ENCODE results near the gene BMP6. TPM values are rescaled to one million over a fixed set of nuclear protein-coding genes. Genes with fewer than 3 reads are reported as not detected.

BMP6 gene
- total RNA-seq, 2 experiments from 2014 or later, result 0.38 to 1.1 TPM

DNA sequence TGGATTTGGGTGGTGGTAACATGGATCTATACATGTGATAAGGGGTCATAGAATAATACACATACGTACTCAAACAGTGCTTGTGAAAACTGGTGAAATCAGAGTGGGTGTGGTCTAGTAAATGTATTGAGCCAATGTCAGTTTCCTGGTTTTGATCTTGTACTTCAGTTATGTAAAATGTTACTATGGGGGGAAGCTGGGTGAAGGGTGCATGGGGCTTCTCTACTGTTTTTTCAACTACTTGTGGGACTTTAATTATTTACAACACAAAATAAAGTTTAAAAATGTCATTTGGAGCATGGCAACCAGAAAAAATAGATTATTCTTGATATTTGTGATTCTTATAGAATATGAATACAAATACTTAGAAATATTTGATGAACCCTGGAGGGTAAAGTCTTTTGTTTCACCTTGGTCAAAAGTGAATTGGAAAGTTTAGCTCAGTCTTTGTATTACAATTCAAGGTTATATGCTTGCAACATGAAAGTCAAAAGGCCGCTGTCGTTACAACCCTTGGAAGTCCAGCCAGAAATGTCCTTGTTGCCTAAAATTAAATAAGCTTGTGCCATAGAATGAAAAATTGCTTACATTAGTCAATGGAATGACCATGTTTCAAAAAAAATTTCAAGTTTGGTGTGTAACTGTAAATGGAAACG is 110.6 kb downstream of the BMP6 start:
- intact Hi-C loops (cut with micrococcal nuclease; ENCODE audit: unreplicated experiment), result no loop called here
- no peak overlapping the region for H3K4me2 ChIP-seq (ENCODE audit: low read length)
- H3K9me2 ChIP-seq (ENCODE audit: insufficient read depth, low read length), result no peaks in the 10 kb centered on the region
- H3K4me1 ChIP-seq (ENCODE audit: insufficient read depth, low read length, poor library complexity, severe bottlenecking), result no peaks in the 10 kb centered on the region
- DNase-seq (ENCODE audit: low spot score), result no peak
- BruUV-seq (replicated peaks), result no TSS peak
- no peaks in the 10 kb centered on the region for H4K20me1 ChIP-seq (ENCODE audit: insufficient read depth, low read length)
- no peaks in the 10 kb centered on the region for H3K36me3 ChIP-seq (ENCODE audit: insufficient read depth, low read length)
- no peak overlapping the region for H3K4me3 ChIP-seq (ENCODE audit: low read depth, low read length, poor library complexity, severe bottlenecking)
- 0 out of 2 replicates have a peak, but pooled peaks cover 1% of the 10 kb centered on the region for H3K9me3 ChIP-seq (ENCODE audit: low read length)
- no peak overlapping the region for H2AFZ ChIP-seq (ENCODE audit: low read length)
- no peak for TF ChIP-seq CTCF (conservative IDR thresholded peaks at IDR 0.05; ENCODE audit: low read length)
- no peak for TF ChIP-seq EZH2phosphoT487 (IDR thresholded peaks at IDR 0.05; ENCODE audit: borderline replicate concordance, low read depth, low read length)
- POLR2A ChIA-PET, result no interaction called here
- H3K27ac ChIP-seq (ENCODE audit: low read depth, low read length, poor library complexity, severe bottlenecking), result no peak overlapping the region
- CTCF ChIA-PET (ENCODE audit: unreplicated experiment), result no interaction called here
- H3K79me2 ChIP-seq (ENCODE audit: insufficient read depth, low read depth, low read length), result no peaks in the 10 kb centered on the region

GRCh38 chr6:7841781-7842468 is 116.0 kb downstream of the BMP6 start:
- H3K4me1 ChIP-seq (ENCODE audit: insufficient read depth, low read length, poor library complexity, severe bottlenecking), result no peaks in the 10 kb centered on the region
- POLR2A ChIA-PET, result interaction anchor here (0.7 to 1.5 kb wide), 3 partner anchors 11 to 292 kb away, joined by 3 to 6 read pairs (median 4); no protein-coding TSS in a partner anchor
- H3K27ac ChIP-seq (ENCODE audit: low read depth, low read length, poor library complexity, severe bottlenecking), result no peak overlapping the region
- no peaks in the 10 kb centered on the region for H4K20me1 ChIP-seq (ENCODE audit: insufficient read depth, low read length)
- H3K4me3 ChIP-seq (ENCODE audit: low read depth, low read length, poor library complexity, severe bottlenecking), result no peak overlapping the region
- no peaks in the 10 kb centered on the region for H3K79me2 ChIP-seq (ENCODE audit: insufficient read depth, low read depth, low read length)
- H3K9me2 ChIP-seq (ENCODE audit: insufficient read depth, low read length), result no peaks in the 10 kb centered on the region
- intact Hi-C loops (cut with micrococcal nuclease; ENCODE audit: unreplicated experiment), result no loop called here
- H3K36me3 ChIP-seq (ENCODE audit: insufficient read depth, low read length), result no peaks in the 10 kb centered on the region
- no peak overlapping the region for H2AFZ ChIP-seq (ENCODE audit: low read length)
- H3K9me3 ChIP-seq (ENCODE audit: low read length), result no peaks in the 10 kb centered on the region
- no TSS peak for BruUV-seq (replicated peaks)
- TF ChIP-seq CTCF (conservative IDR thresholded peaks at IDR 0.05; ENCODE audit: low read length) (no peak), EZH2phosphoT487 (IDR thresholded peaks at IDR 0.05; ENCODE audit: borderline replicate concordance, low read depth, low read length) (no peak)
- no peak for DNase-seq (ENCODE audit: low spot score)
- CTCF ChIA-PET (ENCODE audit: unreplicated experiment), result no interaction called here
- no peak overlapping the region for H3K4me2 ChIP-seq (ENCODE audit: low read length)

Measured in OCI-LY7 (cell line).